Vagina (tissue), 2 donors: ENCODE measurements around the gene PPP5C.

Experiments used
- POLR2A ChIP-seq, 2 donors: fragments of 450-650 bp; IDR thresholded peaks; one replicate each; pipeline ENCODE4 v1.6.1; 2017; ENCODE audit warnings: antibody characterized with exemption in 2 of 2, mild to moderate bottlenecking in 2 of 2, moderate library complexity in 2 of 2
- POLR2AphosphoS5 ChIP-seq, 2 donors: sonication (generic); formaldehyde crosslinking; IDR thresholded peaks; one replicate each; pipeline ENCODE4 v1.9.0; 2017; ENCODE audit warnings: antibody characterized with exemption in 2 of 2, mild to moderate bottlenecking in 2 of 2, low read depth in 1 of 2; ENCODE audit not compliant: insufficient read depth in 1 of 2
- TF ChIP-seq, protein P1 (sequence below), 3 experiments: fragments of 450-650 bp in 2 of 3; fragments of 200-600 bp in 1 of 3; sonication (generic) in 1 of 3; IDR thresholded peaks; one replicate each; pipeline ENCODE4 v1.5.1; 2017 to 2019; ENCODE audit warnings: antibody characterized with exemption in 3 of 3, mild to moderate bottlenecking in 2 of 3, moderate library complexity in 2 of 3

DNA sequence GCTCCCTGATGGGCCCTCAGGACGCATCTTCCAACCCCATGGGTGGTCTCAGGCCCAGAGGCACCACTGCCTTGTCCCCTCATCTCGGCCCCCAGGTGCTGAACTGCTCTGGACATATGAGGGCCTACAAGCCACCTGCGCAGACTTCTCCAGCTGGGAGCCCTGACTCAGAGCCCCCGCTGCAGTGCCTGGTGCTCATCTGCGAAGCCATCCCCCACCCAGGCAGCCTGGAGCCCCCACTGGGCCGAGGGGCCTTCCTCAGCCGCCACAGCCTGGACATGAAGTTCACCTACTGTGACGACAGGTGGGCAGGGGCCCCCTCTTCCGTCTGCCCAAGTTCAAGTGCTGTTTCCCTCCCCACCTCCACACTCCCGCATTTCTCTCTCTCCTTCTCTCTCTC, 37.8 kb upstream of the PPP5C start:
- TF ChIP-seq, protein P1, sequence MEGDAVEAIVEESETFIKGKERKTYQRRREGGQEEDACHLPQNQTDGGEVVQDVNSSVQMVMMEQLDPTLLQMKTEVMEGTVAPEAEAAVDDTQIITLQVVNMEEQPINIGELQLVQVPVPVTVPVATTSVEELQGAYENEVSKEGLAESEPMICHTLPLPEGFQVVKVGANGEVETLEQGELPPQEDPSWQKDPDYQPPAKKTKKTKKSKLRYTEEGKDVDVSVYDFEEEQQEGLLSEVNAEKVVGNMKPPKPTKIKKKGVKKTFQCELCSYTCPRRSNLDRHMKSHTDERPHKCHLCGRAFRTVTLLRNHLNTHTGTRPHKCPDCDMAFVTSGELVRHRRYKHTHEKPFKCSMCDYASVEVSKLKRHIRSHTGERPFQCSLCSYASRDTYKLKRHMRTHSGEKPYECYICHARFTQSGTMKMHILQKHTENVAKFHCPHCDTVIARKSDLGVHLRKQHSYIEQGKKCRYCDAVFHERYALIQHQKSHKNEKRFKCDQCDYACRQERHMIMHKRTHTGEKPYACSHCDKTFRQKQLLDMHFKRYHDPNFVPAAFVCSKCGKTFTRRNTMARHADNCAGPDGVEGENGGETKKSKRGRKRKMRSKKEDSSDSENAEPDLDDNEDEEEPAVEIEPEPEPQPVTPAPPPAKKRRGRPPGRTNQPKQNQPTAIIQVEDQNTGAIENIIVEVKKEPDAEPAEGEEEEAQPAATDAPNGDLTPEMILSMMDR (IDR thresholded peaks at IDR 0.05), result no peak
- TF ChIP-seq POLR2A (IDR thresholded peaks at IDR 0.05) (no peak), POLR2AphosphoS5 (IDR thresholded peaks at IDR 0.05; ENCODE audit: insufficient read depth in 1 of 2, low read depth in 1 of 2) (no peak)
